HG02588 (cell line): Measurements from ENCODE around the gene DDIT4.

ENCODE experiments used
- ATAC-seq: cut with Tn5 transposase; IDR thresholded peaks from one replicate; pipeline ENCODE4 v1.9.1; 2021; ENCODE audit warnings: mild to moderate bottlenecking, moderate library complexity; ENCODE audit not compliant: unreplicated experiment

Gene DDIT4

DNA sequence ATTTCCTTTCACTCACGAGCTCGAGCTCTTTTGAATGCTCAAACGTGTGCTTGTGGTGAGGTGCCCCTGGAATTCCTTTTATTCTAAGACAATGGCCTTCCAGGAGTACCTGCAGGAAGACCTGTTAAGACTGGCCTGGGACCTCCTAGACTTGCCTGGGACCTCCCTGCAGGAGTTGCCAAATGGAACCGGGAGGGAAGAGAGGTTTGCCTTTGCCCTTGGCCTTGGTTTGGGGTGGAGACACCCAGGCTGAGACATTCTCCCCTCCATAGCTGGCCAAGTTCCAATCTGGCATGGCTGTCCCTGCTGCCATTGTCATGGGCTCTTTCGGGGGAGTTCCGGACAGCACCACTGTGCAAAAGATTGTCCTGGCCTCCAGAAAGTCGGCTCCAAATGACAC, 41.3 kb downstream of the DDIT4 start:
- no peak for ATAC-seq

DNA sequence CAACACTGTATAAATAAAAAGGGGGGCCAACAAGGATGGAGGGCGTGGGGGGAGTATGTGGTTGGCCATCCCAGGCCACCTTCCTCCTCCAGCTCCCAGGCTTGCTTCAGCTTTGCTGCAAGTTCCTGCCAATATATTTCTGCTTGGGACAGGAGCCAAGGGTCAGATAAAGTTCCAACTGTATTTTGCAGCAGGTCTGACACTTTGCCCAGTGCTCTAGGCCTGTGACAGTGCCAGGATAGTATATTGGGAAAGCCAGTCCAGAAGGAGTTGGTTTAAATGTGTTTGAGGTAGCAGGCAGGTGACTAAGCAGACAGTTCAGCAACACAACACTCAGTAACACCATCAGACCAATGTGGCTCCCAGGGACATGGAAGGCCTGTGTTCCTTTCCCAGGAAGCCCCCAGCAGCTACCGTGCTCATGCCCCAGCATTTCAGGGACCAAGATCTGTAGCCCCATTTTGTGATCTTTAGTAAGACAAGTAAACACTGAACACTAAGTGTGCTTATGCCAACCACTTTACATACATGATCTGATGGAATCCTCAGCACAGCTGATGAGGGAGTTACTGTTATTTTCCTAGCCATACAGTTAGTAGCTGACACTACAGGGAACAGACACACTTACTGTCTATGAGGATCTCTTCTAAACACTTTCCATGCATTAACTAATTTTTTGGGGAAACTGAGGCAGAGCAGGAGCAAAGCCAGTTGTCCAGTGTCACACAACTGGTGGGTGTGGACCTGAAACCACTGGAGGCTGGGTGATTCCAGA, 42.1 kb downstream of the DDIT4 start:
- ATAC-seq = no peak

DNA sequence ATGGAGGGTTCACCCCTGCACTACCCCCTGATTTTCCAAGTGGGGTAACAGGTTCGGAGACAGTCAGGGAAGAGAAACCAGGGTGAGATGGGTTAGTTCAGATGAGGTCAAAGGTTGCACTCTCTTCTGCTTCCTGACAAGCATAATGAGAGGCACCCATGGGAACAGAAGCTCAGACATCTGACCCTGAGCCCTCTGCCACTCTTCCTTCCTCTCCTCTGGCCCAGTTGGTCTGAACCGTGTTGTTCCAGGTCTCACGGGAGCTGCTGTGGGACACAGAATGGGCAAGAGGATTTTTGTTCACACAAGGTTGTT, 42.6 kb downstream of the DDIT4 start:
- no peak for ATAC-seq

- ATAC-seq = no peak
Measured at GRCh38 chr10:72316748-72317435, 43.2 kb downstream of the DDIT4 start.

- no peak for ATAC-seq
Measured at GRCh38 chr10:72318418-72319262, 44.9 kb downstream of the DDIT4 start.

GRCh38 chr10:72319416-72320254, 45.9 kb downstream of the DDIT4 start:
- peak; percentile 51 for ATAC-seq

DNA sequence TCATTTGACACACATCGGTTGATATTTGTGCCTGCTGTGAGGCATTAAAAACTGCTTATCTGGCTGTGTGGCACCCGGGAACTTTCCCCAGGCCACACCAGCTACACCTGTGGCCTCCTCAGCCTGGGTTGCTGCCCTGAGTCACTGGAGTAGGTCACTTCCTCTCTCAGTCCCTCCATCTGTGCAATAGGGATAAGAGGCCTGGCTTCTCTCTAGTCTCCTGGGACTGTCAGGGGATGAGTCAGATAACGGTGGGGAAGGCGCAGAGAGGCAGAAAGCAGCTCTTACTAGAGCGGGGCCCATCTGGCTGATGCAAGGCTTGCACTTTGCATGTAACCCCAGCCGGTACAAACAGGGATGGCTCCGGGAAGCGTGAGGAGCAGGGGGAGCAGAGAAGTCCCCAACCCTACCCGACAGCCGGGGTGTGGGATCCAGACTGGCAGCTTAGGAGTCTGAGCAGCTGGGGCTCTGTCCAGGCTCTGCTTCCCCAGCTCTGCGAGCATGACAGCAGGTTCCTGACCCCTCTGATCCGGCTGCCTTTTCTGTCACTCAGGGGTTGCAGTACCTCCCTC, 47.0 kb downstream of the DDIT4 start:
- ATAC-seq = peak; percentile 56

GRCh38 chr10:72321248-72322029, 47.7 kb downstream of the DDIT4 start:
- ATAC-seq = no peak

GRCh38 chr10:72322030-72322279, 48.2 kb downstream of the DDIT4 start:
- ATAC-seq = no peak

- ATAC-seq = no peak
Measured at GRCh38 chr10:72322280-72323058, 48.7 kb downstream of the DDIT4 start.

DNA sequence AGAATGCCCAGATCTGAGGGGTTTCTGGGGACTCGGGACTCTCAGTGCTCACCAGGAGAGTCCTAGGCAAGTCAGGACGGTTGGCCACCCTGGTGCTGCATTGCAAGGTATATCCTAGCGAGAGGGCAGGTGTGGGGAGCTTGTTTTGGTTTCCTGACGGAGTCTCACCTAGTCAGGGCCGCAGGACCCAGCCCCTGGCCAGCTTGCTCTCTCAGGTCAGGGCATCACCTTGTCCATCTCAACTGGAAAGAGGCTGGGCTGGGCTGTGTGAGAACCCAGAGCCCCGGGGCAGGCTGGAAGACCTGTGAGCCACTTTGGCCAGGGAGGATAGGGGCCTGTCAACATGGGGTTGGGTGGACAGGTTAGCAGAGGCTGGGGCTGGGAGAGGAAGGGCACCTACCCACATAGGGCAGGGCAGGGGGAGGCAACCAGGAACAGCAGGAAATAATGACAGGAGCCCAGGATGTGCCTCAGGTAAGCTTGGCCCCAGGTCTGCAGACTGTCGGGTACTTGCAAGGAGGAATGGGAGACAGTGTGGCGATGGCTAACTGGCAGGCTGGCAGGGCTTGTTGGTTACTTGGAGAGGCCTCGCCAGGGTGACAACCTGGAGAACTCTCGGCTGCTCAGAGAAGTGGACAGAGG, 49.5 kb downstream of the DDIT4 start:
- ATAC-seq = no peak

GRCh38 chr10:72323771-72324191, 50.1 kb downstream of the DDIT4 start:
- no peak for ATAC-seq
